22Rv1 (cell line): ENCODE data around the gene ADGRB2.

Source experiments
- ZFX ChIP-seq: fragments of 450-650 bp; IDR thresholded peaks from 2 replicates; pipeline ENCODE4 v1.6.1; 2017; ENCODE audit warnings: antibody characterized with exemption, borderline replicate concordance
- TF ChIP-seq, protein P1 (sequence below): fragments of 450-650 bp; IDR thresholded peaks from 2 replicates; pipeline ENCODE4 v1.5.1; 2017; ENCODE audit warnings: mild to moderate bottlenecking

DNA sequence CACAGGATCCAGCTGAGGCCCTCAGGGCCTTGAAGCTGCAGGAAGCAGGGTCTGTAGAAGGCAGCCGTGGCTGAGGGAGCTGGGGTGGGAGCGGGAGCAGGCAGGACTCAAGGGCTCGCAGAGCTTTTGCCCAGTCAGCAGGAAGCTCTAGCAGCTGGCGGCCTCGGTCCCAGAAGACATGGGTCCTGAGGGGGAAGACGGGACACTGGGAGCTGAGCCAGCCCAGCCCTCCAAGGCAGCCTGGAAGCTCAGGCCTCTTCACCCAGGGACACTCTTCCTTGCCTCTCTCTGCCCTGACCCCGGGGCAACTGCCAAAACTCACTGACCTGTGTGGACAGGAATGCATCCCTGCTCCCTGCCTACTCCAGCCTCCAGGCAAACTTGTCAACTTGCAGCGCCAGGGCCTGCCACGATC is 8.9 kb downstream of the ADGRB2 start:
- TF ChIP-seq, protein P1, sequence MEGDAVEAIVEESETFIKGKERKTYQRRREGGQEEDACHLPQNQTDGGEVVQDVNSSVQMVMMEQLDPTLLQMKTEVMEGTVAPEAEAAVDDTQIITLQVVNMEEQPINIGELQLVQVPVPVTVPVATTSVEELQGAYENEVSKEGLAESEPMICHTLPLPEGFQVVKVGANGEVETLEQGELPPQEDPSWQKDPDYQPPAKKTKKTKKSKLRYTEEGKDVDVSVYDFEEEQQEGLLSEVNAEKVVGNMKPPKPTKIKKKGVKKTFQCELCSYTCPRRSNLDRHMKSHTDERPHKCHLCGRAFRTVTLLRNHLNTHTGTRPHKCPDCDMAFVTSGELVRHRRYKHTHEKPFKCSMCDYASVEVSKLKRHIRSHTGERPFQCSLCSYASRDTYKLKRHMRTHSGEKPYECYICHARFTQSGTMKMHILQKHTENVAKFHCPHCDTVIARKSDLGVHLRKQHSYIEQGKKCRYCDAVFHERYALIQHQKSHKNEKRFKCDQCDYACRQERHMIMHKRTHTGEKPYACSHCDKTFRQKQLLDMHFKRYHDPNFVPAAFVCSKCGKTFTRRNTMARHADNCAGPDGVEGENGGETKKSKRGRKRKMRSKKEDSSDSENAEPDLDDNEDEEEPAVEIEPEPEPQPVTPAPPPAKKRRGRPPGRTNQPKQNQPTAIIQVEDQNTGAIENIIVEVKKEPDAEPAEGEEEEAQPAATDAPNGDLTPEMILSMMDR: no peak
- no peak for TF ChIP-seq ZFX
